Superior temporal gyrus (tissue), 1 donor: ENCODE results near the gene C3orf70.
A peak's percentile ranks its signal among the peaks of the same experiment; 100 is the strongest.
"Not testable (repeated sequence)": the region's sequence is repeated elsewhere in the genome, so short reads cannot be mapped to it uniquely, and the experiment has no call there.

Experiments
- DNase-seq: peaks from one replicate; pipeline ENCODE4 v3.0.0-alpha.2; 2016; ENCODE audit errors: extremely low spot score

The C3orf70 gene

GRCh38 chr3:185151101-185151963 is 1.5 kb downstream of the C3orf70 start:
- peak; percentile 60 for DNase-seq

- peak; percentile 31 for DNase-seq
These were observed 2.3 kb downstream of the C3orf70 start for GRCh38 chr3:185150561-185150960.

- DNase-seq = peak; percentile 45
These were observed 3.3 kb downstream of the C3orf70 start for GRCh38 chr3:185149591-185149990.

GRCh38 chr3:185145511-185145910 is 7.3 kb downstream of the C3orf70 start:
- no peak for DNase-seq

- no peak for DNase-seq
These were observed 8.1 kb downstream of the C3orf70 start for GRCh38 chr3:185144784-185145183.

- no peak for DNase-seq
These were observed 15.0 kb downstream of the C3orf70 start for GRCh38 chr3:185137821-185138220.

GRCh38 chr3:185134509-185134908 is 18.4 kb downstream of the C3orf70 start:
- no peak for DNase-seq

- DNase-seq = no peak
These were observed 21.1 kb downstream of the C3orf70 start for GRCh38 chr3:185131602-185132256.

GRCh38 chr3:185129083-185129482 is 23.8 kb downstream of the C3orf70 start:
- no peak for DNase-seq

- DNase-seq = no peak
These were observed 26.7 kb downstream of the C3orf70 start for GRCh38 chr3:185126201-185126600.

- DNase-seq = no peak
These were observed 32.7 kb downstream of the C3orf70 start for GRCh38 chr3:185120126-185120525.

GRCh38 chr3:185115371-185115770 is 37.5 kb downstream of the C3orf70 start:
- DNase-seq = no peak

GRCh38 chr3:185114756-185115155 is 38.1 kb downstream of the C3orf70 start:
- no peak for DNase-seq

GRCh38 chr3:185112186-185112585 is 40.7 kb downstream of the C3orf70 start:
- DNase-seq = no peak

- not testable (repeated sequence) for DNase-seq
These were observed 43.8 kb downstream of the C3orf70 start for GRCh38 chr3:185109012-185109411.

GRCh38 chr3:185106256-185106890 is 46.5 kb downstream of the C3orf70 start:
- DNase-seq = not testable (repeated sequence)

- DNase-seq = no peak
These were observed 49.3 kb downstream of the C3orf70 start for GRCh38 chr3:185103359-185104127.

- DNase-seq = no peak
These were observed 58.2 kb downstream of the C3orf70 start for GRCh38 chr3:185094697-185095096.

- DNase-seq = no peak
These were observed 59.7 kb downstream of the C3orf70 start for GRCh38 chr3:185093116-185093515.

- DNase-seq = no peak
These were observed 62.0 kb downstream of the C3orf70 start for GRCh38 chr3:185090811-185091210.

- no peak for DNase-seq
These were observed 63.1 kb downstream of the C3orf70 start for GRCh38 chr3:185089751-185090150.

GRCh38 chr3:185089343-185089742 is 63.5 kb downstream of the C3orf70 start:
- DNase-seq = no peak
